Glomerular visceral epithelial cell (primary cell): ENCODE results near the gene BHLHA9.
"Not testable (repeated sequence)": the region's sequence is repeated elsewhere in the genome, so short reads cannot be mapped to it uniquely, and the experiment has no call there.

Experiments used
- DNase-seq: peaks from one replicate; pipeline ENCODE4 v3.0.0-alpha.2; 2016; ENCODE audit errors: extremely low spot score

BHLHA9 gene

DNA sequence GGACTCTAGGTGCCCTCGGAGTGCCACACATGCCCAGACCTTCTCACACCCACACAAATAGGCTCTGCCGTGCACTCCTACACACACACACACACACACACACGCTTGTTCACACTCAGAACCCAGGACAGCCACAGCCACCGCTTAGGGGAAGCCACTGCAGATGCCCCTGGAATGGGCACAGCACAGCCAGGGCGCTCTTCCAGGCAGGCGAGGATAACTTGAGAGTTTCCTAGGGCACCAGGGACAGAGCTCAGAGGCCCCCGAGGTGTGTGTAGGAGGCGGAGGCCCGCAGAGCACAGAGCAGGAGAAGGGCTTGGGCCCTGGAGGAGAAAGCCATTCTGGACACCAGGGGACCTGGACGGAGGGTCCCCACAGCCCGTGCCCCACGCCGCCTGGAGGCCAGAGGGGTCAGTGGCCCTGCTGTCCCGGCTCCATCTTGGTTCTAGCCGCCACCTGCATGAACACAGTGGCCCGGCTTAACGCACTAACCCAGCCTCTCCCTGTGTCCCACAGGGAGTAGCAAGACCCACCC lies 30.2 kb downstream of the BHLHA9 start:
- DNase-seq, result no peak

DNA sequence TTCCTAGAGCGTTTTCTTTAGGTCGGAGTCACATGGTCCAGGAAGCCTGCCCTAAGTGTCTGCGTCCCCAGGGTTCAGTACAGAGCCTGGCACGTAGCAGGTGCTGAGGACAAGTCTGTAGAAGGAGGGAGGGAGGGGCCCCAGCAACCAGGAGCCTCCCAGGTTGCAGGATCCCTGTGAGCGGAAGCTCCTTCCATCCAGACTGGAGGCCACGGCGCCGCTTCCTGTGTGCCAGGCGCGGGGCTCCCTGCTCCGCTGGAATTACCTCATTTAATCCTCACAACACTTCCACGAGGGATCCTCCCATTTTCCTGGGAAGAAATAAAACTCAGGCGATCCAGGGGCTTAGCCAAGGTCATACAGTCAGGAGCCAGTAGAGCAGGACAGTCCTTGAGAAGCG lies 31.3 kb downstream of the BHLHA9 start:
- no peak for DNase-seq

DNA sequence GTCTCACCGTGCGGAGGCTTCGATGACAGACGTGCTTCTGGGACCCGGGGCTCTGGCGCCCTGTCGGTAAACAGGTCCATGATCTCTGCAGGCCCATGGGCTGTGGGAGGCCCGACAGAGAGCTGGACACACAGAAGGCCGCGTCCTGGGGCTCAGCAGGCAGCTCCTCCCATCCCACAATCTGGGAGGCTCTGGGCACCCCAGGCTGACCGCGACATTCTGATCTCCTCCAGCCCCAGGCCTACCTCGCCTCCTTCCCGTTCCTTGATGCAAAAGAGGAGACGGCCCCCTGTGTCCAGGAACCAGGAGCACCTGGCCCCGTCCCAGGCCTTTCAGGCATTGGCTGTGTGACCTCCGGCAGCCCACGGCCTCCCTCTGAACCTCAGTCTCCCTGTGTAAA lies 32.5 kb downstream of the BHLHA9 start:
- no peak for DNase-seq

DNA sequence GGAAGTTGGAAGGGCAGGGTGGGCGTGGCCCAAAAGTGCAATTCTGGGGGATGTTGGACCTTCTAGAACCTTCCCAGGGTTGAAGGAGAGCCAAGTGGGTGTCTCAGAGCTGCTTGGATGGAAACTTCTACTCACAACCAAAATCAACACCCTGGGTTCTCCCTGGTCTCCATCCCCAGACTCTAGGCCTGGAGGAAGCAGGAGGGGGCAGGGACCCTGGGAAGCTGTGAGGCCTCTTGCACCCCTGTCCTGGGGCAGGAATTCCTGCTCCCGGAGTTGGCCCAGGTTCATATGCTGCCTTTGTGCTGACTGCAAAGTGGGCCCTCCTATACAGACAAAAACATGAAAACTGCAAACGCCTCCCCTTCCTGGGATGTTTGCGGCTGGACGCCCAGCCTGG lies 34.3 kb downstream of the BHLHA9 start:
- DNase-seq, result no peak

DNA sequence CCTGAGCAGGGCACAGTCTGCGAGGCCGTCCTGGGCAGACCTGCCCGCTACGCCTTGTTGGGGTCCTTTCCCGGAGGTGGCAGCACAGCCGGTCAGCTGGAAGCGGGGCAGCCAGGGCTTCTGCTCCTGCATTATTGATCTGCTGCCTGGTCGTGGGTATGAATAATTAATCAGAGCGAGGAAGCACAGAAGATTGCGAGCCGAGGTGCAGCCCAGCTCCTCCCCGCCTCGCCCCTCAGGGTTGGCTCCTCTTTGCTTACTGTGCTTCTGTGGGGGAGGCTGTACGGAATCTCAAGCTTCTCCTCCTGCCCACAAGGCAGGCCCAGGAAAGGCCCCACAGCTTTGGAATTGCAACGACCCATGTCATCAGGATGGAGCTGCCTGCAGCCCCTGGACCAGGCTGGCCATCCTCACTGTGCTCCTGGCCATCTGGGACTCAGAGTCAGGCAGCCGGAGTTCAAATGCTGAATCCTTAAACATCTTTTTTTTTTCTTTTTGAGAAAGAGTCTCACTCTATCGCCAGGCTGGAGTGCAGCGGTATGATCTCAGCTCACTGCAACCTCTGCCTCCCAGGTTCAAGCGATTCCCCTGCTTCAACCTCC lies 34.8 kb downstream of the BHLHA9 start:
- DNase-seq, result no peak

DNA sequence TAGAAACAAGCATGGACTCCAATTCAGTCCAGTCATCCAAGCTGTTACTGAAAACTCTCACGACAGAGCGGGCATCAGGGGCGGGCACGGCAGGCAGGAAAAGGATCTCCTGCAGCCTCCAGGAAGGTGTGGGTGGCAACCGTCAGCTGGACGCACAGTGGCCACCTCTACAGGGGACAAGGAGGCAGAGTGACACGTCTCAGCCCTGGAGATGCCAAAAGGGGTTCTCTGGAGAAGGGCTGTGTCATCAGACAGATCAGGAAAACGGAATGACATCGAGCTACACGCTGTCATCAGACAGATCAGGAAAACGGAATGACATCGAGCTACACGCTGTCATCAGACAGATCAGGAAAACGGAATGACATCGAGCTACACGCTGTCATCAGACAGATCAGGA lies 37.6 kb downstream of the BHLHA9 start:
- not testable (repeated sequence) for DNase-seq

DNA sequence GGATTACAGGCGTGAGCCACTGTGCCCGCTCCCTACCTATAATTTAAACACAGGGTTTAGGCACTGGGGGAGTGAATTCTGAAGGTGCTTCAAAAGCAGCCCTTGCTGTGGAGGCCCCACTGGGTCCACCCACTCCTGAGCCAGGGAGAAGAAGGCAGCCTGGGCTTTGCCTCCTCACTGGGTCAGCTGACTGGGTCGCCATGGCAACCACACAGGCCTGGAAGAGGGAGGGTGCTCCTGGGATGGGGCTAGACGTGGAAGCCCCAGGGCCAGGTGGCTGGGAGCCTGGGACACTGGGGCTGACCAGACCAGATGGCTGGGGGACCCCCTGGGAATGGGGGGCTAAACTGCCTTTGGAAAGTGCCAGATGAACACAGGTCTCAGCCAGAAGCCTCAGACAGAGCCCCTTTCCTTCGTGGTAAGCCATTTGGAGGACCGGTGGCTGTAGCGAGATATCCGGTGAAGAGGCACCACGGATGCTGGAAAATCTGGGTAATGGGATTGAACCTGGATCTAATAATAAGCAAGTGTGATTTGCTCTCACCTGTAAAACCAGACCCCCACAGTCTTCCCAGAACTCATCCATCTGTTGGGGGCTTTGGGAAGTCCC lies 42.1 kb downstream of the BHLHA9 start:
- DNase-seq, result peak; percentile 22

DNA sequence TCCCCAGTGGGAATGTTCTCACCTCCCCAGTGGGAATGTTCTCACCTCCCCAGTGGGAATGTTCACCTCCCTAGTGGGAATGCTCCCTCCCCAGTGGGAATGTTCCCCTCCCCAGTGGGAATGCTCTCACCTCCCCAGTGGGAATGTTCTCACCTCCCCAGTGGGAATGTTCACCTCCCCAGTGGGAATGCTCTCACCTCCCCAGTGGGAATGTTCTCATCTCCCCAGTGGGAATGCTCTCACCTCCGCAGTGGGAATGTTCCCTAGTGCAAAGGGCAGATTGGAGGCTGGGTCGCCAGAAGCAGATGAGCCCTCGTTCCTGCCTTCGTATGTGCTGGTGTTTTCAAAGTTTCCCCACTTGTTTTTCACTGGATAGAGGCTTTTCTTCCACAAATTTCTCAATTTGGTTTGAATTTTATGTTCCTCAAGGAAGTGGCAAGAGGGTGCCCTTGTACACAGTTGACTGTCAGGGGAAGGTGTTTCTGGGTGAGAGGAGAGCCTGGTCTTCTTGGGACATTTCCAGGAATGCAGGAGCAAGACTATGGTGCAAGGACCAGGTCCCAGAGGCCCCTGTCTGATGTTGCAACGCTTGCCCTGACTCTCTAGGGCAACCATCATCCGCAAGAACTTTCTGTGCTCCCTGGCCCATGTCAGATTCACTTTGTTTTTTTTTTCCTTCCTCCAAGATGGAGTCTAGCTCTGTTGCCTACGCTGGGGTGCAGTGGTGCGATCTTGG lies 43.2 kb downstream of the BHLHA9 start:
- DNase-seq, result no peak

DNA sequence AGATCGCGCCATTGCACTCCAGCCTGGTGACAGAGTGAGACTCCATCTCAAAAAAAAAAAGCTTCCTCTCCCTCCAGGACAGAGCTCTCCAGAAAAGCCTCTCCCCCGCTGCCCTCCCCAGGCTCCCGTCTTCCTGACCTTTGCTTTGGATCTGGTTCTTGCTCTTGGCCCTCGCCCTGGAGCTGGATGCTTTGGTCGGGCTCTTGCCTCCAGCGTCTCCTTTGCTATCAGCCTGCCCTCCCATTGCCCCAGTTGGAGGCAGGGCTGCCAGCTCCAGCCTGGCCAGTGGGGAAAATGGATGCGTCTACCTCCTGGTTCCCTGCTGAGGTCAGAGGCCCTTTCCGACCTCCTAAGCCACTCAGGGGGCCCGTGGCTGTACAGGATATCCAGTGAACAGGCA lies 45.2 kb downstream of the BHLHA9 start:
- DNase-seq, result no peak

DNA sequence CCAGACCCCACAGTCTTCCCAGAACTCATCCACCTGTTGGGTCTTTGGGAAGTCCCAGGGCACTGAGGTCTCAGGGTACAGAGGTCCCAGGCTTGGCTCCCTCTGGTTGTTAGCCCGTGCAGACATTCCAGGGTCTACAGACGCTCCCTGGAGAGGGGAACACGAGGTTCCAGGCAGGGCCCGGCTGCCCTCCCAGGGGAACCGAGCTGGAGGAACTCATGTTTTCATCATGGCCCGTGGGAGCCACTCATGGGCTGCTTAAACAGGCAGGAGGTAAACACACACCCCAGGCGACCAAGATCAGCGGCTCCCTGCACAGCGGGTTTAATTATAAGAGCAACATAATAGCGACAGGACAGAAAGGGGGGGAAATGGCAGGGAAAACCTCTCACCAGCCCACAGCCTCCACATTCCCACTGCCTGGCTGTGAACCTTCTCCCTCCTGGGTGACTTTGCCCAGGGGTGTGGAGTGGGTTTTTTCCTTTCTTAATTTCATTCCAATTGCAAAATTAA lies 45.7 kb downstream of the BHLHA9 start:
- DNase-seq, result no peak
